ENCODE results near the gene KCNE3.

DNA sequence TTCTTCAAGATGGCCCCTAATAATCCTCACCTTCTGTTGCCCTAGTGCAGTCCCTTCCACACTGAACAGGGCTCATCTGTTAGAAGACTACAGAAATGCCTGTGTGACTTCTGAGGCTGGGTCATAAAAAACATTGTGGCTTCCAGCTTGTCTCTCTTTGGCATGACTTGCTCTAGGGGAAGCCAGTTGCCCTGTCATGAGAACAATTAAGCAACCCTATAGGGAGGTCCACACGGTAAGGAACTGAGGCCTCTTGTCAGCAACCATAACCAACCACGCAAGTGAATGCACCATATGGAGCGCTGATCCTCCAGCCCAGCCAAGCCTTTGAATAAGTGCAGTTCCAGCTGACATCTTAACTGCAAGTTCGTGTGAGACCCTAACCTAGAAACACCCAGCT lies 23.6 kb upstream of the KCNE3 start:
- TF ChIP-seq EZH2 (IDR thresholded peaks at IDR 0.05; ENCODE audit: borderline replicate concordance, low read length), result no peak
- TF ChIP-seq, protein P1, sequence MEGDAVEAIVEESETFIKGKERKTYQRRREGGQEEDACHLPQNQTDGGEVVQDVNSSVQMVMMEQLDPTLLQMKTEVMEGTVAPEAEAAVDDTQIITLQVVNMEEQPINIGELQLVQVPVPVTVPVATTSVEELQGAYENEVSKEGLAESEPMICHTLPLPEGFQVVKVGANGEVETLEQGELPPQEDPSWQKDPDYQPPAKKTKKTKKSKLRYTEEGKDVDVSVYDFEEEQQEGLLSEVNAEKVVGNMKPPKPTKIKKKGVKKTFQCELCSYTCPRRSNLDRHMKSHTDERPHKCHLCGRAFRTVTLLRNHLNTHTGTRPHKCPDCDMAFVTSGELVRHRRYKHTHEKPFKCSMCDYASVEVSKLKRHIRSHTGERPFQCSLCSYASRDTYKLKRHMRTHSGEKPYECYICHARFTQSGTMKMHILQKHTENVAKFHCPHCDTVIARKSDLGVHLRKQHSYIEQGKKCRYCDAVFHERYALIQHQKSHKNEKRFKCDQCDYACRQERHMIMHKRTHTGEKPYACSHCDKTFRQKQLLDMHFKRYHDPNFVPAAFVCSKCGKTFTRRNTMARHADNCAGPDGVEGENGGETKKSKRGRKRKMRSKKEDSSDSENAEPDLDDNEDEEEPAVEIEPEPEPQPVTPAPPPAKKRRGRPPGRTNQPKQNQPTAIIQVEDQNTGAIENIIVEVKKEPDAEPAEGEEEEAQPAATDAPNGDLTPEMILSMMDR (conservative IDR thresholded peaks at IDR 0.05 in 1 of 2, IDR thresholded peaks at IDR 0.05 in 1 of 2; ENCODE audit: extremely low read depth in 1 of 2, insufficient read depth in 1 of 2, low read depth in 1 of 2, low read length in 2 of 2), result no peak

Measured in mammary epithelial cell (primary cell).